HepG2 (cell line): ENCODE measurements around the gene RAPSN.

Experiments used
- BRF2 ChIP-seq: sonication (generic); formaldehyde crosslinking; IDR thresholded peaks from 2 replicates; pipeline ENCODE4 v1.8.1; 2022; ENCODE audit warnings: mild to moderate bottlenecking, missing genetic modification reagents
- DNMT1 ChIP-seq: sonication (generic); formaldehyde crosslinking; IDR thresholded peaks from 2 replicates; pipeline ENCODE4 v1.5.1; 2020; ENCODE audit warnings: mild to moderate bottlenecking, missing genetic modification reagents
- EZH2 ChIP-seq: conservative IDR thresholded peaks from 2 replicates; pipeline ENCODE4 v1.6.1; 2012; ENCODE audit warnings: mild to moderate bottlenecking, low read depth, low read length, moderate library complexity
- MYNN ChIP-seq: sonication (generic); formaldehyde crosslinking; IDR thresholded peaks from 2 replicates; pipeline ENCODE4 v1.4.0; 2020; ENCODE audit warnings: mild to moderate bottlenecking, low read depth, missing genetic modification reagents
- POLR2AphosphoS5 ChIP-seq: IDR thresholded peaks from 2 replicates; pipeline ENCODE4 v1.6.1; 2012; ENCODE audit warnings: low read depth, low read length
- RAD21 ChIP-seq: fragments of 450-650 bp; formaldehyde crosslinking; IDR thresholded peaks from 2 replicates; pipeline ENCODE4 v1.5.0; 2020; ENCODE audit warnings: mild to moderate bottlenecking
- RXRA ChIP-seq: sonication (generic); formaldehyde crosslinking; IDR thresholded peaks from 2 replicates; pipeline ENCODE4 v1.5.1; 2020; ENCODE audit warnings: missing genetic modification reagents
- SNRNP70 ChIP-seq: fragments of 200-400 bp; formaldehyde crosslinking; IDR thresholded peaks from 2 replicates; pipeline ENCODE4 v1.6.1; 2017; ENCODE audit warnings: mild to moderate bottlenecking, low read depth, low read length, moderate library complexity
- TOE1 ChIP-seq: sonication (generic); formaldehyde crosslinking; IDR thresholded peaks from 2 replicates; pipeline ENCODE4 v1.4.0; 2020; ENCODE audit warnings: mild to moderate bottlenecking, missing genetic modification reagents
- ZBTB1 ChIP-seq: sonication (generic); formaldehyde crosslinking; IDR thresholded peaks from 2 replicates; pipeline ENCODE4 v1.4.0; 2020; ENCODE audit warnings: missing genetic modification reagents, borderline replicate concordance
- ZNF232 ChIP-seq: sonication (generic); formaldehyde crosslinking; IDR thresholded peaks from 2 replicates; pipeline ENCODE4 v1.4.0; 2020; ENCODE audit warnings: missing genetic modification reagents, borderline replicate concordance
- TF ChIP-seq, protein P1 (sequence below): sonication (generic); formaldehyde crosslinking; IDR thresholded peaks from 2 replicates; pipeline ENCODE4 v1.5.1; 2020; ENCODE audit warnings: missing genetic modification reagents, mild to moderate bottlenecking, borderline replicate concordance
- TF ChIP-seq, protein P2 (sequence below): sonication (generic); formaldehyde crosslinking; IDR thresholded peaks from 2 replicates; pipeline ENCODE4 v1.4.0; 2020; ENCODE audit warnings: mild to moderate bottlenecking, missing genetic modification reagents

DNA sequence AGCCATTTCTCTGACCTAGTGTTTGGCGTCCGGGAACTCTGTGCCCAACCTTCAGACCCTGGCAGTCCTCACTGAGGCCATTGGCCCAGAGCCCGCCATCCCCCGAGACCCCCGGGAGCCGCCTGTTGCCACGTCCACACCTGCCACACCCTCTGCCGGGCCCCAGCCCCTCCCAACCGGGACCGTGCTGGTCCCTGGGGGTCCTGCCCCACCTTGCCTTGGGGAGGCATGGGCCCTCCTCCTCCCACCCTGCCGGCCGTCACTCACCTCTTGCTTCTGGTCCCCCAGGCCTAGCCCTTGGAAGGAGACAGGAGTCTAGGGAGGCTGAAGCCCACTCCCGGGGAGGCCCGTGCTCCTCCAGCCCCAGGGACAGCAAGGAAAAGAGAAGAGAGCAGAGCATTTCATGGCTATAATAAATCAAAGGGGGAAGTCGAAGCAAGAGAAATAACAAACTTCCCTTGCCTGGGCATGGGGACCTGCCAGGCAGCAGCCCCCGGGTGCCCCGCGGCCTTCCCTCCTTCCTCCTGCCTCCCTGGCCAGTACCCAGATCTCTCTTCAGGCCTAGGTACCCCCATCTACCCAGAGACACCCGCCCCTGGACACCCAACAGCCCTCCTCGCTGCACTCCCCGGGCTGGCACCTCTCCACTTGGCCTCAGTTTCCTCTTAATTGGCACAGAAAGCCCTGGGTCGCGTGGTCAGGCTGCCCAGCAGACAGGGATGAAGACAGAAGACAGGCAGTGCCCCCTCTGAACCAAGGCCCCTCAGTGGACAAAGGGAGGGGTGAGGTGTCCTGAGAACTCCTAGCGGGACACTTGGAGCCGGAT, 53.5 kb downstream of the RAPSN start:
- TF ChIP-seq MYNN (CRISPR knock-in tag) (no peak), ZBTB1 (CRISPR knock-in tag) (no peak), TOE1 (CRISPR knock-in tag) (no peak), DNMT1 (CRISPR knock-in tag) (no peak), BRF2 (CRISPR knock-in tag) (no peak), RAD21 (CRISPR knock-in tag) (no peak), EZH2 (no peak), POLR2AphosphoS5 (no peak), RXRA (no peak), ZNF232 (CRISPR knock-in tag) (no peak), SNRNP70 (no peak)
- TF ChIP-seq, protein P1, sequence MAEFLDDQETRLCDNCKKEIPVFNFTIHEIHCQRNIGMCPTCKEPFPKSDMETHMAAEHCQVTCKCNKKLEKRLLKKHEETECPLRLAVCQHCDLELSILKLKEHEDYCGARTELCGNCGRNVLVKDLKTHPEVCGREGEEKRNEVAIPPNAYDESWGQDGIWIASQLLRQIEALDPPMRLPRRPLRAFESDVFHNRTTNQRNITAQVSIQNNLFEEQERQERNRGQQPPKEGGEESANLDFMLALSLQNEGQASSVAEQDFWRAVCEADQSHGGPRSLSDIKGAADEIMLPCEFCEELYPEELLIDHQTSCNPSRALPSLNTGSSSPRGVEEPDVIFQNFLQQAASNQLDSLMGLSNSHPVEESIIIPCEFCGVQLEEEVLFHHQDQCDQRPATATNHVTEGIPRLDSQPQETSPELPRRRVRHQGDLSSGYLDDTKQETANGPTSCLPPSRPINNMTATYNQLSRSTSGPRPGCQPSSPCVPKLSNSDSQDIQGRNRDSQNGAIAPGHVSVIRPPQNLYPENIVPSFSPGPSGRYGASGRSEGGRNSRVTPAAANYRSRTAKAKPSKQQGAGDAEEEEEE (CRISPR knock-in tag), result no peak
- TF ChIP-seq, protein P2, sequence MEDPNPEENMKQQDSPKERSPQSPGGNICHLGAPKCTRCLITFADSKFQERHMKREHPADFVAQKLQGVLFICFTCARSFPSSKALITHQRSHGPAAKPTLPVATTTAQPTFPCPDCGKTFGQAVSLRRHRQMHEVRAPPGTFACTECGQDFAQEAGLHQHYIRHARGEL, result no peak
